IMR-90 (cell line): Measurements from ENCODE around the gene RRN3.
"Not testable (repeated sequence)": the region's sequence is repeated elsewhere in the genome, so short reads cannot be mapped to it uniquely, and the experiment has no call there.

Source experiments
- RAD21 ChIP-seq: IDR thresholded peaks from 2 replicates; pipeline ENCODE4 v1.6.1; 2012; ENCODE audit warnings: low read length, improper control_type of control experiment
- TF ChIP-seq, protein P1 (sequence below): conservative IDR thresholded peaks from 2 replicates; pipeline ENCODE4 v1.5.1; 2012; ENCODE audit warnings: mild to moderate bottlenecking, low read depth, low read length, improper control_type of control experiment

DNA sequence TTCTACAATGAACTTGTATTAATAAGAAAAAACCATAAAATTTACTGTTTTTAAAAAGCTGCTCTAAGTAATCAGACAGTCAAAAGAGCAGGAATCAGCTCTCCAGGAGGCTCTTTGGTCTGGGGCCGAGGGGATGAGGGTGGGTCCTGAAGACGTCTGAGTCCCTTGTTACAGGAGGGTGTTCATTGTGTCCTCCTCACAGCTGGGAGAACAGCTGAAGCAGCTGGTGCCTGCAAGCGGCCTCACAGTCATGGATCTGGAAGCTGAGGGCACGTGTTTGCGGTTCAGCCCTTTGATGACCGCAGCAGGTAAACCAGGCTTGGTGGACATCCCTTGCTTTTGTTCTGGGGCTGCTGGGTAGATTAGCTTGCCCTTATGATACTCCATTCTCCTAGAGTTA is 64.3 kb downstream of the RRN3 start:
- TF ChIP-seq, protein P1, sequence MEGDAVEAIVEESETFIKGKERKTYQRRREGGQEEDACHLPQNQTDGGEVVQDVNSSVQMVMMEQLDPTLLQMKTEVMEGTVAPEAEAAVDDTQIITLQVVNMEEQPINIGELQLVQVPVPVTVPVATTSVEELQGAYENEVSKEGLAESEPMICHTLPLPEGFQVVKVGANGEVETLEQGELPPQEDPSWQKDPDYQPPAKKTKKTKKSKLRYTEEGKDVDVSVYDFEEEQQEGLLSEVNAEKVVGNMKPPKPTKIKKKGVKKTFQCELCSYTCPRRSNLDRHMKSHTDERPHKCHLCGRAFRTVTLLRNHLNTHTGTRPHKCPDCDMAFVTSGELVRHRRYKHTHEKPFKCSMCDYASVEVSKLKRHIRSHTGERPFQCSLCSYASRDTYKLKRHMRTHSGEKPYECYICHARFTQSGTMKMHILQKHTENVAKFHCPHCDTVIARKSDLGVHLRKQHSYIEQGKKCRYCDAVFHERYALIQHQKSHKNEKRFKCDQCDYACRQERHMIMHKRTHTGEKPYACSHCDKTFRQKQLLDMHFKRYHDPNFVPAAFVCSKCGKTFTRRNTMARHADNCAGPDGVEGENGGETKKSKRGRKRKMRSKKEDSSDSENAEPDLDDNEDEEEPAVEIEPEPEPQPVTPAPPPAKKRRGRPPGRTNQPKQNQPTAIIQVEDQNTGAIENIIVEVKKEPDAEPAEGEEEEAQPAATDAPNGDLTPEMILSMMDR = not testable (repeated sequence)
- not testable (repeated sequence) for TF ChIP-seq RAD21
